H1 (cell line): Measurements from ENCODE around the gene SCAF1. TPM values are rescaled to one million over a fixed set of nuclear protein-coding genes. Genes with fewer than 3 reads are reported as not detected.
A peak's percentile ranks its signal among the peaks of the same experiment; 100 is the strongest.

ENCODE experiments used
- KDM1A ChIP-seq: fragments of 200-600, 300-600 bp; sonication (generic); IDR thresholded peaks from 2 replicates; pipeline ENCODE4 v1.7.1; 2016; ENCODE audit warnings: mild to moderate bottlenecking, low read length, borderline replicate concordance
- NRF1 ChIP-seq: IDR thresholded peaks from 2 replicates; pipeline ENCODE4 v1.6.1; 2011; ENCODE audit warnings: mild to moderate bottlenecking, low read depth, low read length, improper control_type of control experiment
- POLR2AphosphoS5 ChIP-seq: IDR thresholded peaks from 2 replicates; pipeline ENCODE4 v1.6.1; 2011; ENCODE audit warnings: low read depth, low read length
- TAF7 ChIP-seq: optimal IDR thresholded peaks from 2 replicates; pipeline ENCODE3; 2011; ENCODE audit warnings: low read depth, mild to moderate bottlenecking, inconsistent platforms, low read length, moderate library complexity, borderline replicate concordance
- polyA plus RNA-seq, 7 experiments: library from polyadenylated mRNA; depleted of rRNA in 3 of 7; stranded (reverse) in 5 of 7; unstranded in 2 of 7; fragments of >200 nt in 5 of 7; fragments of 200-250 nt in 2 of 7; gene quantifications; 1 replicate in 5 of 7; 2 replicates in 1 of 7; 4 replicates in 1 of 7; pipeline versions ENCODE4 v1.2.1 to v1.2.3, GENCODE V29; 2011 to 2013; ENCODE audit warnings: missing spikeins in 2 of 7, mixed read lengths in 2 of 7
- total RNA-seq: library from RNA; stranded (reverse); fragmentation: NEBNext Ultra II Directional; extraction: Animal tissue kit (Norgen Biotek cat#: 25700); gene quantifications from 2 replicates; pipeline ENCODE4 v1.2.1, GENCODE V29; 2021

SCAF1 gene
- total and polyA plus RNA-seq, 2 of the 8 experiments (the other 6 are each of a cell fraction or from before 2014, with no cell fraction given), result 9.7 to 81.7 TPM

GRCh38 chr19:49641688-49642491 is at the start of gene SCAF1 (continued):
- TF ChIP-seq KDM1A, result no peak
- TF ChIP-seq POLR2AphosphoS5, result peak; percentile 74
- TF ChIP-seq TAF7, result peak; percentile 22
- TF ChIP-seq NRF1, result peak; percentile 29; the same call in 1 of the 2 replicates
